C4-2B (cell line): ENCODE measurements around the gene USP31.

Experiments used
- CTCF ChIP-seq: fragments of 450-650 bp; conservative IDR thresholded peaks from 2 replicates; pipeline ENCODE4 v1.5.1; 2017; ENCODE audit warnings: mild to moderate bottlenecking
- ZFX ChIP-seq: fragments of 450-650 bp; IDR thresholded peaks from 2 replicates; pipeline ENCODE4 v1.6.1; 2017

DNA sequence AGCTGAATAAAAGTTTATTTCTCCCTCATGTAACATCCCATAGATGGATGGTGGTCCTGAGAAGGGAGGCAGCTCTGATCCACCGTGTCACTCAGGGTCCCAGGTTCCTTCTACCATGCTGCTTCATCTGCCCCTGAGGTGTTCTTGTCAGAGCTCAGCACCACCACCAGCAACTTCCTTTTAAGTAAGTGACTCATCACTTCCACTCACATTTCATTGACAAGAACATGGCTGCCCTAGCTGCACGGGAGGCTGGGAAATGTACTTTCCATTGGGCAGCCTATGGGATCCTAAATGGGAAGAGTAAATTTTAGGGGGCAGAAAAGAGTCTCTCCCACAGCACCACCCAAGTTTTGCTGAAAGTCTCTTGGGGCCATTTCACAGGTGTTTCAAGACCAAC, 134.7 kb downstream of the USP31 start:
- TF ChIP-seq CTCF: no peak
- TF ChIP-seq ZFX: no peak
